Activated CD8-positive, alpha-beta T cell treated with anti-CD3 and anti-CD28 coated beads for 36 hours (primary cell): Measurements from ENCODE around the gene NAA25. TPM values are rescaled to one million over a fixed set of nuclear protein-coding genes. Genes with fewer than 3 reads are reported as not detected.

Source experiments
- ATAC-seq: fragments of 200-7000 bp; cut with Tn5 transposase; one replicate; pipeline ENCODE4 v1.10.0; 2021; ENCODE audit warnings: mild to moderate bottlenecking, moderate library complexity
- CTCF ChIA-PET: fragments of 350-600 bp; sonication (Branson Sonifier 250); formaldehyde crosslinking; loops from one replicate; lab custom pipeline; 2021; ENCODE audit warnings: antibody characterized with exemption; lab: Charles Lee
- POLR2A ChIA-PET: fragments of 350-600 bp; sonication (Branson Sonifier 250); formaldehyde crosslinking; loops from one replicate; lab custom pipeline; 2021; ENCODE audit warnings: antibody characterized with exemption; lab: Charles Lee
- DNase-seq: peaks from one replicate; pipeline ENCODE4 v3.0.0-alpha.2; 2020
- H3K27ac Mint-ChIP-seq: one replicate; pipeline ENCODE4 v1.8.0; 2021; ENCODE audit warnings: mild to moderate bottlenecking, mixed read lengths
- H3K27me3 Mint-ChIP-seq: one replicate; pipeline ENCODE4 v1.8.0; 2021; ENCODE audit warnings: mixed read lengths
- H3K36me3 Mint-ChIP-seq: one replicate; pipeline ENCODE4 v1.8.0; 2021; ENCODE audit warnings: low read depth, mixed read lengths
- H3K4me1 Mint-ChIP-seq: one replicate; pipeline ENCODE4 v1.8.0; 2021; ENCODE audit warnings: low read depth, mixed read lengths
- H3K4me3 Mint-ChIP-seq: one replicate; pipeline ENCODE4 v1.8.0; 2021; ENCODE audit warnings: mild to moderate bottlenecking, moderate library complexity, mixed read lengths
- H3K9me3 Mint-ChIP-seq: one replicate; pipeline ENCODE4 v1.8.0; 2021; ENCODE audit warnings: mixed read lengths
- intact Hi-C: fragments of 100-400 bp; cut with micrococcal nuclease; formaldehyde crosslinking; loops from one replicate; pipeline ENCODE4 v1.10.0; 2022
- total RNA-seq, 2 experiments: library from RNA; stranded (reverse); gene quantifications; one replicate each; pipeline ENCODE4 v1.2.3, GENCODE V29; 2021
- TF ChIP-seq, protein P1 (sequence below): fragments of 200-600 bp; IDR thresholded peaks from one replicate; pipeline ENCODE4 v1.8.0; 2022; ENCODE audit warnings: antibody characterized with exemption, mild to moderate bottlenecking

NAA25 gene
- total RNA-seq, 2 experiments from 2014 or later: 46.0 to 48.3 TPM

DNA sequence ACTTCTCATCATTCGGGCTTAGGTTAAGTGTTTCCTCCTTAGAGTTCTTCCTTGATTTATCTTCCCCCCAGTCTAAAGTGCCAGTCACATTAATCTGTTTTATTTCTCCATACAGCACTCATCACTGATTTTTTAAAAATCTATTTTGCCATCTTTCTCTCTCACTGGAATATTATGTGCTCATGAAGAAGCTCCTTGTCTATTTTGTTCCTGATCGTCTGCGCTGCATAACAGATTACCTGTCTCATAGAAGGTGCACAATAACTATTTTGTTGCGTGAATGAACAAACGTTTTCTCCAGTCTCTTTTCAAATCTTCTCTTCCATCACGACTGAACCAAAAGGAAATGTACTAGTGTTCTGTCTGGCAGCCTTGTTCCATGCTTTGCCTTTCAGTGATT, 92.6 kb downstream of the NAA25 start:
- peaks cover 58% of the 10 kb centered on the region for H3K4me1 Mint-ChIP-seq
- TF ChIP-seq, protein P1, sequence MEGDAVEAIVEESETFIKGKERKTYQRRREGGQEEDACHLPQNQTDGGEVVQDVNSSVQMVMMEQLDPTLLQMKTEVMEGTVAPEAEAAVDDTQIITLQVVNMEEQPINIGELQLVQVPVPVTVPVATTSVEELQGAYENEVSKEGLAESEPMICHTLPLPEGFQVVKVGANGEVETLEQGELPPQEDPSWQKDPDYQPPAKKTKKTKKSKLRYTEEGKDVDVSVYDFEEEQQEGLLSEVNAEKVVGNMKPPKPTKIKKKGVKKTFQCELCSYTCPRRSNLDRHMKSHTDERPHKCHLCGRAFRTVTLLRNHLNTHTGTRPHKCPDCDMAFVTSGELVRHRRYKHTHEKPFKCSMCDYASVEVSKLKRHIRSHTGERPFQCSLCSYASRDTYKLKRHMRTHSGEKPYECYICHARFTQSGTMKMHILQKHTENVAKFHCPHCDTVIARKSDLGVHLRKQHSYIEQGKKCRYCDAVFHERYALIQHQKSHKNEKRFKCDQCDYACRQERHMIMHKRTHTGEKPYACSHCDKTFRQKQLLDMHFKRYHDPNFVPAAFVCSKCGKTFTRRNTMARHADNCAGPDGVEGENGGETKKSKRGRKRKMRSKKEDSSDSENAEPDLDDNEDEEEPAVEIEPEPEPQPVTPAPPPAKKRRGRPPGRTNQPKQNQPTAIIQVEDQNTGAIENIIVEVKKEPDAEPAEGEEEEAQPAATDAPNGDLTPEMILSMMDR: no peak
- H3K27ac Mint-ChIP-seq: peak overlapping the region; percentile 72
- CTCF ChIA-PET: interaction anchor here (0.8 to 3.5 kb wide), 3 partner anchors 9 to 371 kb away, joined by 3 to 31 read pairs (median 4); no protein-coding TSS in a partner anchor
- peak overlapping the region; percentile 22 for H3K4me3 Mint-ChIP-seq
- POLR2A ChIA-PET: interaction anchor here (0.9 kb wide), 1 partner anchor 60 kb away, joined by 3 read pairs; no protein-coding TSS in a partner anchor
- intact Hi-C loops: no loop called here
- H3K27me3 Mint-ChIP-seq: no peaks in the 10 kb centered on the region
- peaks cover 57% of the 10 kb centered on the region for H3K36me3 Mint-ChIP-seq
- DNase-seq (no peak), ATAC-seq (no peak)
- no peaks in the 10 kb centered on the region for H3K9me3 Mint-ChIP-seq

DNA sequence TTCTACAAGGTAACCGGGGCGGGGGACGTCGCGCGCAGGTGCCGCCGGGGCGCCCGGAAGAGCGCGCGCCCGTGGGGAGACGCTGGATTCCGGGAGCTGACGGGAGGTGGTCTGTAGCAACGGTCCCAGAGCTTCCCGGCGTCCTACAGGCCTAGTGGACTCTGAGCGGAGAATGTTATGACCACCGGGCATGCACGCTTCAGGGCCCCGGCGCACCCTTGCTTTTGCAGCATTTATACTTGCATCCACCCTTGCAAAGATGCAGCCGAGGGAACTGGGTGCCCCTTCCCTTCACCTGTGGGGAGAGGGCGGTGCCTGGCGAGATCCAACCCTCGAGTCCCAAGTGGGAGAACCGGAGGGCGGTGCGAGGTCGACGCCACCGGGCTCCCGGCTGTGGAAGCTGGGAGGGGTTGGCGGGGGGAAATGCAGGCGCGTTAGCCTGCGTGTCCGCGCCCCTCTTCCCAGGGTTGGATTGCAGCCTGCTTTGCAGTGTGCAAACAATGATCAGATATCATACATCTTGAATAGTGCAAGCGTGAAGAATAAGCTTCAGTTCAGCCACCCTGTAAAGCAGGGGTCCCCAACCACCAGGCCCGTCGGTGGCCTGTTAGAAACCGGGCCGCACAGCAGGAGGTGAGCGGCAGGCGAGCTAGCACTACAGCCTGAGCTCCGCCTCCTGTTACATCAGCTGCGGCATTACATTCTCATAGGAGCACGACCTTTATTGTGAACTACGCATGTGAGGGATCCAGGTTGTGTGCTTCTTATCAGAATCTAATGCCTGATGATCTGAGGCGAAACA, 94.8 kb downstream of the NAA25 start:
- peak overlapping the region; percentile 98 for H3K27ac Mint-ChIP-seq
- no peaks in the 10 kb centered on the region for H3K9me3 Mint-ChIP-seq
- peak overlapping the region; percentile 98 for H3K4me3 Mint-ChIP-seq
- H3K36me3 Mint-ChIP-seq: peaks cover 55% of the 10 kb centered on the region
- ChIA-PET POLR2A (interaction anchor here (0.6 to 4.4 kb wide), 29 partner anchors 10 to 370 kb away, joined by 3 to 32 read pairs (median 4); partner anchors contain the start of genes MAPKAPK5, NAA25 and TRAFD1), CTCF (interaction anchor here (0.8 to 3.5 kb wide), 13 partner anchors 9 to 373 kb away, joined by 3 to 31 read pairs (median 5); no protein-coding TSS in a partner anchor)
- no peaks in the 10 kb centered on the region for H3K27me3 Mint-ChIP-seq
- TF ChIP-seq, protein P1: peak; percentile 39
- peaks cover 53% of the 10 kb centered on the region for H3K4me1 Mint-ChIP-seq
- DNase-seq: peak; percentile 86
- intact Hi-C loops: loop anchor here (5.0 kb wide), 1 partner anchor 67 kb away; no protein-coding TSS in a partner anchor
- peak; percentile 48 for ATAC-seq

DNA sequence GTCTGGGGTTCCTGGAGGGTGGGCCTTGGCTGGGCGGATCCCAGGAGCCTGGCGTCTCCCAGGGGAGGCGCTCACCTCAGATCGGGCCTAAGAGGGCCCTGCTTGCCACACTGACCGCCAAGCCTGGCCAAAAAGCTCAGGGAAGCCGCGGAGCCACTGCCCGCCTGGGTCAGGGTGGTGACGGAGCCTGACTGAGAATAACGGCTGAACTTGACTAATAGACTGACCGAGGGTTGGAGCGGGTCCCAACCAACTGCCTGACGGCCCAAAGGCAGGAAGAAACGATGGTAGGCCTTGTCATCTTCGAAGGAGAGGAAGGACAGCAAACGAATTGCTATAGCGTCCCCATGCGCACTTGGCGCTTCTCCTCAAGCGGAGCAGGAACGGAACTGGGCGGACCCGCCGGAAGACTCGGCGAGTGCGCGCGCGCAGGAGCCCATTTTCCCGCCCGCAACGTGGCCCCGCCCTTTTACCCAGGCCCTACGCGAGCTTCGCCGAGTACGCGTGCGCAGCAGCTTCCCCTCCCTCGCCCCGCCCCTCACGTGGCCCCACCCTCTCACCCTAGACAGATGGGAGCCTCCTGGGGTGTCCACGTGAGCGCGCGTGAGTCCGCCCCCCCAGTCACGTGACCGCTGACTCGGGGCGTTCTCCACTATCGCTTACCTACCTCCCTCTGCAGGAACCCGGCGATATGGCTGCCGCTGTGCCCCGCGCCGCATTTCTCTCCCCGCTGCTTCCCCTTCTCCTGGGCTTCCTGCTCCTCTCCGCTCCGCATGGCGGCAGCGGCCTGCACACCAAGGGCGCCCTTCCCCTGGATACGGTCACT, 95.6 kb downstream of the NAA25 start, which contains the start of the genes ERP29 and TMEM116:
Gene ERP29, plus strand, starts transcription at position 652 of the 826 bp plus-strand sequence. Its CDS starts 40 bp downstream, at position 692.
Gene TMEM116, minus strand, starts transcription at position 391 of the 826 bp plus-strand sequence. CDS start 7,895 bp downstream, outside the sequence.
- DNase-seq: peak; percentile 100
- H3K27me3 Mint-ChIP-seq: no peaks in the 10 kb centered on the region
- CTCF ChIA-PET: interaction anchor here (0.8 to 3.5 kb wide), 11 partner anchors 9 to 374 kb away, joined by 3 to 31 read pairs (median 4); no protein-coding TSS in a partner anchor
- H3K36me3 Mint-ChIP-seq: peaks cover 48% of the 10 kb centered on the region
- peak within 1 kb of the TSS; percentile 98 for H3K4me3 Mint-ChIP-seq
- ATAC-seq: peak; percentile 85
- intact Hi-C loops: loop anchor here (5.0 kb wide), 1 partner anchor 66 kb away; no protein-coding TSS in a partner anchor
- POLR2A ChIA-PET: interaction anchor here (0.6 to 4.4 kb wide), 24 partner anchors 10 to 405 kb away, joined by 3 to 32 read pairs (median 5); partner anchors contain the start of genes MAPKAPK5, NAA25 and PTPN11
- no peaks in the 10 kb centered on the region for H3K9me3 Mint-ChIP-seq
- peak within 1 kb of the TSS; percentile 98 for H3K27ac Mint-ChIP-seq
- H3K4me1 Mint-ChIP-seq: peaks cover 45% of the 10 kb centered on the region
- TF ChIP-seq, protein P1: peak; percentile 63

DNA sequence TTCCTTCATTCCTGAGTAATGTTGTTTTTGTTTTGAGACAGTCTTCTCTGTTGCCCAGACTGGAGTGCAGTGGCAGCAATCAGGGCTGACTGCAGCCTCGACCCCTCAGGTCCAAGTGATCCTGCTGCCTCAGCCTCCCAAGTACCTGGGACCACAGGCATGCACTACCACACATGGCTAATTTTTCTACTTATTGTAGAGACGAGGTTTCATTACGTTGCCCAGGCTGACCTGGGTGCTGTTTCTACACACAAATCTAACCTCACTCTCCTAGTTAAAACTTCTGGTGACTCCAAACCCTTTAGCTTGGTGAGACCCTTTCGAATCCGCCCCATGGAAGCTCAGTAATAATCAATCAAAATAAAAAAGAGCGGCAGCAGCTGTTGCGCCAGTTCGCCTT, 96.9 kb downstream of the NAA25 start:
- H3K9me3 Mint-ChIP-seq: no peaks in the 10 kb centered on the region
- H3K36me3 Mint-ChIP-seq: peaks cover 41% of the 10 kb centered on the region
- H3K4me3 Mint-ChIP-seq: peak overlapping the region; percentile 98
- ChIA-PET CTCF (interaction anchor here (0.7 to 1.5 kb wide), 4 partner anchors 63 to 277 kb away, joined by 3 to 4 read pairs (median 3); no protein-coding TSS in a partner anchor), POLR2A (interaction anchor here (0.5 to 4.4 kb wide), 13 partner anchors 9 to 570 kb away, joined by 3 to 32 read pairs (median 5); partner anchors contain the start of genes MAPKAPK5 and PTPN11)
- no peaks in the 10 kb centered on the region for H3K27me3 Mint-ChIP-seq
- peak overlapping the region; percentile 98 for H3K27ac Mint-ChIP-seq
- no peak for ATAC-seq
- intact Hi-C loops: loop anchor here (5.0 kb wide), 1 partner anchor 64 kb away; no protein-coding TSS in a partner anchor
- peaks cover 40% of the 10 kb centered on the region for H3K4me1 Mint-ChIP-seq
- TF ChIP-seq, protein P1: no peak
- DNase-seq: no peak
